GM10248 (cell line): ENCODE data around the gene ETV7.

ENCODE experiments used
- CTCF ChIA-PET: fragments of 300-600 bp; sonication (Branson Sonifier 250); formaldehyde crosslinking; extraction: SDS; loops from one replicate; lab custom pipeline; 2021; ENCODE audit warnings: antibody characterized with exemption; lab: Yijun Ruan, JAX
- POLR2A ChIA-PET: fragments of 350-650 bp; sonication (Branson Sonifier 250); formaldehyde crosslinking; extraction: SDS; loops from one replicate; lab custom pipeline; 2020; ENCODE audit warnings: antibody characterized with exemption; lab: Yijun Ruan, JAX
- DNase-seq: peaks from one replicate; pipeline ENCODE4 v3.0.0; 2012; ENCODE audit errors: extremely low spot score
- TF ChIP-seq, protein P1 (sequence below): IDR thresholded peaks from 2 replicates; pipeline ENCODE4 v1.5.1; 2012; ENCODE audit warnings: mild to moderate bottlenecking, low read depth; ENCODE audit errors: extremely low read depth, missing control alignments, control extremely low read depth

ETV7 gene

DNA sequence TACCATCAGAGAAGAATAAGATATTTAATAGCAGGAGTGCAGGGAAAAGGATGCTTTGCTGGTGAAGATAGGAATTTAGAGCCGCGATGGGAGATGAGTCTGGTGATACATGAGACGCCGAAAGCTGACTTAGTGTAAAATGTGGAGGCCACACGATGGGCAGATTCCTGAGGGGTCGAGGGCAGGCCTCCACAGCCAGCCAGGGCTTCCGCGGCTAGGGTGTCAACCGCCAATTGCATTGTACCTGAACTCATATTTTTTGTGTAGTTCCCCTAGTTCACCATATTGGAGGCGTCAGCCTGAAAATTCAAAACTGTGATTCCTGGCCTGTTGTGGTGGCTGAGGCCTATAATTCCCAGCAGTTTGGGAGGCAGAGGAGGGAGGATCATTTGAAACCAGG, 8.5 kb downstream of the ETV7 start:
- no peak for DNase-seq
- TF ChIP-seq, protein P1, sequence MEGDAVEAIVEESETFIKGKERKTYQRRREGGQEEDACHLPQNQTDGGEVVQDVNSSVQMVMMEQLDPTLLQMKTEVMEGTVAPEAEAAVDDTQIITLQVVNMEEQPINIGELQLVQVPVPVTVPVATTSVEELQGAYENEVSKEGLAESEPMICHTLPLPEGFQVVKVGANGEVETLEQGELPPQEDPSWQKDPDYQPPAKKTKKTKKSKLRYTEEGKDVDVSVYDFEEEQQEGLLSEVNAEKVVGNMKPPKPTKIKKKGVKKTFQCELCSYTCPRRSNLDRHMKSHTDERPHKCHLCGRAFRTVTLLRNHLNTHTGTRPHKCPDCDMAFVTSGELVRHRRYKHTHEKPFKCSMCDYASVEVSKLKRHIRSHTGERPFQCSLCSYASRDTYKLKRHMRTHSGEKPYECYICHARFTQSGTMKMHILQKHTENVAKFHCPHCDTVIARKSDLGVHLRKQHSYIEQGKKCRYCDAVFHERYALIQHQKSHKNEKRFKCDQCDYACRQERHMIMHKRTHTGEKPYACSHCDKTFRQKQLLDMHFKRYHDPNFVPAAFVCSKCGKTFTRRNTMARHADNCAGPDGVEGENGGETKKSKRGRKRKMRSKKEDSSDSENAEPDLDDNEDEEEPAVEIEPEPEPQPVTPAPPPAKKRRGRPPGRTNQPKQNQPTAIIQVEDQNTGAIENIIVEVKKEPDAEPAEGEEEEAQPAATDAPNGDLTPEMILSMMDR, result no peak
- POLR2A ChIA-PET, result no interaction called here
- CTCF ChIA-PET, result interaction anchor here (4.6 kb wide), 1 partner anchor 19 kb away, joined by 29 read pairs; no protein-coding TSS in a partner anchor

DNA sequence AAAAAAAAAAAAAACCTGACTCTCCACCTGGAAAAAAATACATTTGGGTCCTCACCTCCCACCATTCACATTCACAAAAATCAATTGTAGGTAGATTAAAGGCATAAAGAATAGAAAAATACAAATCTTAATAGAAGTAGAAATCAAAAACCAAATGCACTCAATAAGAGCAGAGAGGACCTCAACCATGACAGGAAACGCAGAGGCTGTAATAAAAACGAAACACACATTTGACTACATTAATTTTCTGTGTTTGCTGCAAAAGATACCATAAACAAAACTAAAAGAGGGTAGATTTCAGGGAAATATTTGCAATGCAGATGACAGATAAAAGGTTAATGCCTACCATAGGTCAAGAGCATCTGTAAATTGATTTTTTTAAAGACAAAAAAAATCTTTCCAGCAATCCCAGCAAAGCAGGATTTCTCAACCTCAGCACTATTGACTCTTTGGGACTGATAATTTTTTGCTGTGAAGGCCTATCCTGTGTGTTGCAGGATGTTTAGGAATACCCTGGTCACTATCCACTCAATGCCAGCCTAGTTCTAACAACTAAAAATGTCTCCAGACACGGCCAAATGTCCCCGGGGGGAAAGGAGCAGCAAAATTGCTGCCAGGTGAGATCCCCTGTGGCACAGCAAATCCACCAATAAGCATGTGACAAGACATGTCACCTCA, 9.1 kb downstream of the ETV7 start:
- POLR2A ChIA-PET, result no interaction called here
- CTCF ChIA-PET, result no interaction called here
- no peak for DNase-seq
- TF ChIP-seq, protein P1, result no peak

DNA sequence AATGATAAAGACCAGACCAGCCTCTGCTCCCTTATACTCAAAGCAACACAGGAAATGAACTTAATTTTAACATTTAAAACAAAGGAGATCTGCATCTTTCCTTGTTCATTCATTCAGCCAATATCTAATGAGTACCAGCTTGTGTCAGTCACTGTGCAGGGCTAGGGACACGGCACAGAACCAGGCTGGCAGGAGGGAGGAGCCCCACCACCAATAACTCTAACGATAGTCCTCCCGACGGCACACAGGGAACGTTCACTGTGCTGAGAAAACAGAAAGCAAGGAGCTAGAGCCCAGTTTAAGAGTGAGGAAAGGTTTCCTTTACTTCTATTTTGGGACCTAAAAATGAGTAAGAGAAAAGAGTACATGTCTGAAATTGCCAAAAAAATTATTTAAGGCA, 9.9 kb downstream of the ETV7 start:
- DNase-seq, result no peak
- ChIA-PET CTCF (no interaction called here), POLR2A (no interaction called here)
- TF ChIP-seq, protein P1, result no peak

DNA sequence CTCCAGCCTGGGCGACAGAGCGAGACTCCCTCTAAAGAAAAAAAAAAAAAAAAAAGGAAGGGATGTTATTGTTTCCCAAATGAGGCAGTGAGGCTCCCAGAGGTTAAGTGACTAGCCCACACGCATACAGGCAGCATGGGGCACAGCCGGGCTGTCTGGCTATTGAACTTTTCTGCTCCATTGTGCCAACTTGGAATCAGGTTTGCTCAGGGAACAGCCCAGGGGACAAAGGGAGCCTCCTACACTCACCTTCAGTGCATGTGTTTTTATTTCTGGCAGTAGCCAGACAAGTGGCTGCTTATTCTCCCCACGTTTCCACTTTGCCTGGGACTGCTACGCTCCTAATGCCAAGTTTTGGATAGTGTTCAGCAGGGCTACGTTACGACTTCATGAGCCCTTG, 10.7 kb downstream of the ETV7 start:
- DNase-seq, result no peak
- ChIA-PET POLR2A (no interaction called here), CTCF (no interaction called here)
- TF ChIP-seq, protein P1, result no peak

DNA sequence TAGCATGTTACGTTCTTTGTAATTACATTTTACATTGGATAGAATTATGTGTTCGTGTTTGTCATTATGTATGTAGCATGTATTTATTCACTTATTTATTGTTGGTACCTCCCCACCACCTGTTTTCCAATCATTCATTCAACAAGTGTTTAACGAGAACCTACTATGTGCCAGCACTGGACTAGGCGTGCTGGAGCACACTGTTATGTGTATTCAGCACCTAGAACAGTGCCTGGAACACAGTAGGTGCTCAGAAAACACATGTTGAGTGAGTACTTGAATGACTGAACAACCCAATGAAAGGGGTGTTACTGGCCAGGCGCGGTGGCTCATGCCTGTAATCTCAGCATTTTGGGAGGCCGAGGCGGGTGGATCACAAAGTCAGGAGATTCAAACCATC, 11.3 kb downstream of the ETV7 start:
- ChIA-PET CTCF (no interaction called here), POLR2A (no interaction called here)
- no peak for DNase-seq
- TF ChIP-seq, protein P1, result no peak

DNA sequence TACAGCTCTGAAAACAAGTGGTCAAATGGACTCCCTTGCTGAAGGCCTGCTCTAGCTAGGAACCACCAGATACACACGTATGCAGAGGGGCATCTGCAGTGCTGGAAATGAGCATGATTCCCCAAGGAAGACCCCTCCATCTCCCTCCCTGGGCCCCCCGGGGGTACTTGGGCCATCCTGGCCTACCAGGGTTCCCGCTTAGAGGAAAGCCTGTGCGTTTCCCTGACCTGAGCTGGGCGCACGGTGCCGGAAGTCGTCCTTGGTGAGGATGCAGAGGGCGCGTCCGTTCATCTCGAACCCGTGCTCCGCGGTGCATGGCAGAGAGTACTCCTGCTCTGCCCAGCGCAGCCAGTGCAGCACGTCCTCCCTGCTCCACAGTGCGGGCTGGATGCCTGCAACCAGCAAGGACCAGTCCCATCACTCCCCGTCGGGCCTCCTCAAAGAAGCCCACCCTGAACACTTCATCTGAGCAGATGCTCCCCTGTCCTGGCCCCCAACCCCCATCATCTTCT, 11.8 kb downstream of the ETV7 start:
- TF ChIP-seq, protein P1, result no peak
- CTCF ChIA-PET, result interaction anchor here (2.2 kb wide), 1 partner anchor 11 kb away, joined by 8 read pairs; no protein-coding TSS in a partner anchor
- POLR2A ChIA-PET, result no interaction called here

More for the DNA sequence above, 11.8 kb downstream of the ETV7 start:
- DNase-seq, result no peak
